Measurements from ENCODE around the gene MMD. TPM values are rescaled to one million over a fixed set of nuclear protein-coding genes. Genes with fewer than 3 reads are reported as not detected.
"Not testable (repeated sequence)": the region's sequence is repeated elsewhere in the genome, so short reads cannot be mapped to it uniquely, and the experiment has no call there.

Gene MMD
- total RNA-seq, 2 experiments from 2014 or later = 15.3 to 17.4 TPM

DNA sequence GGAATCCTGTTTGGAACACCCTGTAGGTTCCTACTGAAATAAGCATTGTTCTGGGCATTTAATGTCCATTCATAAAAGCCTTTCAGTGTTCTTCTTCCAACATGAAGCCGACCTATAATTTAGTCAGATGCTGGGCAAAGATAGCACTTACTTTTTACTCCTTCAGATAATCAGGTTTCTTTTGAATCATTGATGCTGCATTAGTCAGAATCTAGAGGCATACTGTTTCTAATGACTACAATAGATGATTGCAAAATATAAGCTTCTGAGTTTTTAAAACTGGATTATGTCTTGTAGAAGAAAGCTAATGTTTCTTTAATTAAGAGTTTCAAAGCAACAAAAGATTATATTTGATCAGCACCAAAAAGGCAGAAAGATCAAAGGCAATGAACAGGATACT lies 16.0 kb downstream of the MMD start:
- H3K4me1 Mint-ChIP-seq (ENCODE audit: low read depth) = no peaks in the 10 kb centered on the region
- Histone ChIP-seq H3K27ac (ENCODE audit: low read depth in 1 of 2, low read length in 2 of 2) (no peak overlapping the region), H3K9me3 (ENCODE audit: control insufficient read depth in 1 of 2, insufficient read depth in 1 of 2, low read length in 2 of 2) (no peaks in the 10 kb centered on the region), H3K36me3 (ENCODE audit: insufficient read depth, low read length) (peaks cover 52% of the 10 kb centered on the region), H3K27me3 (ENCODE audit: control insufficient read depth in 1 of 2, insufficient read depth in 2 of 2, low read length in 2 of 2) (no peaks in the 10 kb centered on the region), H3K4me3 (ENCODE audit: low read length) (no peak overlapping the region), H3K4me1 (ENCODE audit: insufficient read depth, low read length) (no peaks in the 10 kb centered on the region)
- ChIA-PET CTCF (no interaction called here), POLR2A (no interaction called here)
- no peaks in the 10 kb centered on the region for H3K27me3 Mint-ChIP-seq
- DNase-seq = no peak
- H3K36me3 Mint-ChIP-seq (ENCODE audit: low read depth) = peaks cover 78% of the 10 kb centered on the region
- H3K27ac Mint-ChIP-seq = no peak overlapping the region
- TF ChIP-seq, protein P1, sequence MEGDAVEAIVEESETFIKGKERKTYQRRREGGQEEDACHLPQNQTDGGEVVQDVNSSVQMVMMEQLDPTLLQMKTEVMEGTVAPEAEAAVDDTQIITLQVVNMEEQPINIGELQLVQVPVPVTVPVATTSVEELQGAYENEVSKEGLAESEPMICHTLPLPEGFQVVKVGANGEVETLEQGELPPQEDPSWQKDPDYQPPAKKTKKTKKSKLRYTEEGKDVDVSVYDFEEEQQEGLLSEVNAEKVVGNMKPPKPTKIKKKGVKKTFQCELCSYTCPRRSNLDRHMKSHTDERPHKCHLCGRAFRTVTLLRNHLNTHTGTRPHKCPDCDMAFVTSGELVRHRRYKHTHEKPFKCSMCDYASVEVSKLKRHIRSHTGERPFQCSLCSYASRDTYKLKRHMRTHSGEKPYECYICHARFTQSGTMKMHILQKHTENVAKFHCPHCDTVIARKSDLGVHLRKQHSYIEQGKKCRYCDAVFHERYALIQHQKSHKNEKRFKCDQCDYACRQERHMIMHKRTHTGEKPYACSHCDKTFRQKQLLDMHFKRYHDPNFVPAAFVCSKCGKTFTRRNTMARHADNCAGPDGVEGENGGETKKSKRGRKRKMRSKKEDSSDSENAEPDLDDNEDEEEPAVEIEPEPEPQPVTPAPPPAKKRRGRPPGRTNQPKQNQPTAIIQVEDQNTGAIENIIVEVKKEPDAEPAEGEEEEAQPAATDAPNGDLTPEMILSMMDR (IDR thresholded peaks at IDR 0.05) = no peak
- H3K4me3 Mint-ChIP-seq = no peak overlapping the region
- intact Hi-C loops (cut with DNase I, micrococcal nuclease) = loop anchor here in 1 of 2 experiments (2.0 kb wide), 1 partner anchor 41 kb away; no protein-coding TSS in a partner anchor
- ATAC-seq (ENCODE audit: poor library complexity) = no peak
- H3K9me3 Mint-ChIP-seq = no peaks in the 10 kb centered on the region

DNA sequence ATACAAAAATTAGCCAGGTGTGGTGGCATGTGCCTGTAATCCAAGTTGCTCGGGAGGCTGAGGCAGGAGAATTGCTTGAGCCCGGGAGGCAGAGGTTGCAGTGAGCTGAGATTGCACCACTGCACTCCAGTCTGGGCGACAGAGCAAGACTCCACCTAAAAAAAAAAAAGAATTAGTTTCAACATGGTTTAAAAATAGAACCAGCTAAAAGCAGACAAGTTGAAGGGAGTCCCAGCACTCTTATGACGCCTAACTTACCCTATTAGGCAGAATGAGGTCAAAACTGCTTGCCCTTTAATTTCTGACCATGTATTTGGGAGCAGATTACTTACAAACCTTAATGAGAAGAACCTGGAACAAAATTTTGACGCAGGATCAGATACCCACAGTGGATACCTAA lies 17.4 kb downstream of the MMD start:
- DNase-seq, CTCF ChIA-PET: not testable (repeated sequence)

DNA sequence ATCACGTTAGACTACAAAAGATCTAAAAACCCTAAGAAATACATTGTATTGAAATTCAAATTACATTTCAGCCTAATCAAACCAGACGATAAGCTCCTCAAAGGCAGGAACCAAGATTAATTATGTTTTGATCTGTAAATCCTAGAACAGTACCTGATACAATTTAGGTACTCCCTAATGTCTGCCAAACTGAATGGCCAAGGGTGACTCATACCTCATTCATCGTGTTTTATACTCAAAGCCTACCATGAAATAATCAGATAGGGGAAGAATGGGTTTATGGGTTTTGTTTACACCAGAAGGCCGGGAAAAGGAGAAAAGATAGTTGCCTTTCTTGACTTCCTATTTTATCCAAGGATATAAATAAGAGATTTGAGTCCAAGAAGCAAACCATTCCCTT lies 19.3 kb downstream of the MMD start:
- CTCF ChIA-PET = no interaction called here
- Histone ChIP-seq H3K27me3 (ENCODE audit: control insufficient read depth in 1 of 2, insufficient read depth in 2 of 2, low read length in 2 of 2) (no peaks in the 10 kb centered on the region), H3K4me1 (ENCODE audit: insufficient read depth, low read length) (no peaks in the 10 kb centered on the region), H3K9me3 (ENCODE audit: control insufficient read depth in 1 of 2, insufficient read depth in 1 of 2, low read length in 2 of 2) (no peaks in the 10 kb centered on the region), H3K4me3 (ENCODE audit: low read length) (no peak overlapping the region), H3K36me3 (ENCODE audit: insufficient read depth, low read length) (peaks cover 36% of the 10 kb centered on the region), H3K27ac (ENCODE audit: low read depth in 1 of 2, low read length in 2 of 2) (no peak overlapping the region)
- TF ChIP-seq, protein P1 (IDR thresholded peaks at IDR 0.05) = no peak
- ATAC-seq (ENCODE audit: poor library complexity) = no peak
- POLR2A ChIA-PET = no interaction called here
- Mint-ChIP-seq H3K9me3 (no peaks in the 10 kb centered on the region), H3K4me1 (ENCODE audit: low read depth) (no peaks in the 10 kb centered on the region), H3K4me3 (no peak overlapping the region), H3K36me3 (ENCODE audit: low read depth) (peaks cover 73% of the 10 kb centered on the region), H3K27ac (no peak overlapping the region), H3K27me3 (no peaks in the 10 kb centered on the region)
- intact Hi-C loops (cut with DNase I, micrococcal nuclease) = no loop called here
- no peak for DNase-seq

More for the DNA sequence above, 17.4 kb downstream of the MMD start:
- H3K4me1 ChIP-seq (ENCODE audit: insufficient read depth, low read length); H3K9me3 Mint-ChIP-seq; H3K27me3 Mint-ChIP-seq; H3K4me1 Mint-ChIP-seq (ENCODE audit: low read depth); ATAC-seq (ENCODE audit: poor library complexity); H3K4me3 Mint-ChIP-seq; H3K27ac ChIP-seq (ENCODE audit: low read depth in 1 of 2, low read length in 2 of 2); H3K4me3 ChIP-seq (ENCODE audit: low read length); H3K27ac Mint-ChIP-seq; POLR2A ChIA-PET; H3K27me3 ChIP-seq (ENCODE audit: control insufficient read depth in 1 of 2, insufficient read depth in 2 of 2, low read length in 2 of 2); H3K9me3 ChIP-seq (ENCODE audit: control insufficient read depth in 1 of 2, insufficient read depth in 1 of 2, low read length in 2 of 2): not testable (repeated sequence)
- intact Hi-C loops (cut with DNase I, micrococcal nuclease) = loop anchor here in 1 of 2 experiments (2.0 kb wide), 1 partner anchor 43 kb away; no protein-coding TSS in a partner anchor
- H3K36me3 ChIP-seq (ENCODE audit: insufficient read depth, low read length) = peaks cover 48% of the 10 kb centered on the region
- peaks cover 75% of the 10 kb centered on the region for H3K36me3 Mint-ChIP-seq (ENCODE audit: low read depth)

DNA sequence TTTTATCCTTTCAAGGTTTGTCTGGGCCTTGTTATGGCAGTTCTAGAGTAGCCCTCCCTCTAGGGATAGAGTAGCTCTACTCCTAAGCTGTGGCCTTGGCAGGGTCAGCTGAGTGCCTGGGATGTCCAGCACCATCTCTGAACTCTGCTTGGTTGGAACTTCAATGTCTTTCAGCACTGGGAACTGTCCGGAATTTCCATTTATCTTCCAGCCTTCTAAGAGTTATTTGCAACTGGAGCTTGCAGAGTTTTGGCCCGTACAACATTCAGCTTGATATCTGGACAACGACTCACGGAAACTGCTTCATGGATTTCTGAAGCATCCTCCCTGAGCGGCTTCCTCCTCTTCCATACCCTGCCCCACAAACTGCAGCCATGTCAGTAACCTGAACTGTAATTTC lies 22.9 kb downstream of the MMD start:
- H3K9me3 Mint-ChIP-seq = no peaks in the 10 kb centered on the region
- DNase-seq (no peak), ATAC-seq (ENCODE audit: poor library complexity) (no peak)
- Histone ChIP-seq H3K36me3 (ENCODE audit: insufficient read depth, low read length) (peaks cover 16% of the 10 kb centered on the region), H3K27me3 (ENCODE audit: control insufficient read depth in 1 of 2, insufficient read depth in 2 of 2, low read length in 2 of 2) (no peaks in the 10 kb centered on the region), H3K4me1 (ENCODE audit: insufficient read depth, low read length) (no peaks in the 10 kb centered on the region), H3K4me3 (ENCODE audit: low read length) (no peak overlapping the region), H3K9me3 (ENCODE audit: control insufficient read depth in 1 of 2, insufficient read depth in 1 of 2, low read length in 2 of 2) (no peaks in the 10 kb centered on the region), H3K27ac (ENCODE audit: low read depth in 1 of 2, low read length in 2 of 2) (no peak overlapping the region)
- ChIA-PET CTCF (no interaction called here), POLR2A (no interaction called here)
- intact Hi-C loops (cut with DNase I, micrococcal nuclease) = no loop called here
- no peaks in the 10 kb centered on the region for H3K4me1 Mint-ChIP-seq (ENCODE audit: low read depth)
- H3K27me3 Mint-ChIP-seq = no peaks in the 10 kb centered on the region
- peaks cover 62% of the 10 kb centered on the region for H3K36me3 Mint-ChIP-seq (ENCODE audit: low read depth)
- no peak overlapping the region for H3K27ac Mint-ChIP-seq
- TF ChIP-seq, protein P1 (IDR thresholded peaks at IDR 0.05) = no peak
- H3K4me3 Mint-ChIP-seq = no peak overlapping the region

Data from CD4-positive, alpha-beta T cell (primary cell).